IPS-NIHi11 (cell line): Measurements from ENCODE around the gene MEIOC.
"Not testable (repeated sequence)": the region's sequence is repeated elsewhere in the genome, so short reads cannot be mapped to it uniquely, and the experiment has no call there.

ENCODE experiments used
- DNase-seq: peaks from one replicate; pipeline ENCODE4 v3.0.0; 2012; ENCODE audit warnings: mixed read lengths, low spot score

The MEIOC gene

DNA sequence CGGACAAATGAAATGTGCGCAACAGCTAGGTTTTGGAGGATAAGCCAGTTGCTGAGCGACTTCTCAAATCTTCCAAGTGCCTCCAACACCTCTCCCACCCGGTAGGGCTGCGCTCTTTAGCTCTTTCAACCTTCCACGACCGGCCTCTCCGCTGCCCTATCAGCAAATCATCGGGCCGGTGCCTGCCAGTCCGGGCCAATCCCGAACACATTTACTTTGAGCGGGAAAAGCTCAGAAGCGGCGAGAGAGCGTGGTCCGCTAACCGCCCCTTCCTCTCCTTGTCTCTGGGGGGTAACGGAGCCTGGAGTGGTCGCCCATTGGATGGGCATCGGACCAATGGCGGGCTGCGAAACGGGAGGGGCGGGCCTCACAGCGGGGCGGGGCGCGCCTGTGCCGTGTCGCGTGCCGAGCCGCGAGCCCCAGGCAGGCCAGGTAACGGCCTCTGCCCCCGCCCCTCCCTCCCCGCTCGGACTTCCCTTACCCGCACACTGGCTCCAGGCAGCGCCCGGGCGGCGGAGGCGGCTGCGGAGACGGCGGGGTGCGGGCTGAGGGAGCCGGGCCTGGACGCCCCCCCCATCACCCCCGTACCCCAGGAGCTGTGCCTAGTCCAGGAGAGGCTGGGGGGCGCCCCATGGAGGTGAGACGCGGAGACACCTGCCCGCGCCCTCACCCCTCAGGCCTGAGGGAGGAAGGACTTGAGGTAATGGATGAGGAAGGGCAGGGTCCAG is at the start of gene MEIOC:
TSS of gene MEIOC (plus strand) at position 486 of the 728 bp plus-strand sequence. CDS start at position 632, 146 bp downstream.
- DNase-seq: peak; percentile 98

DNA sequence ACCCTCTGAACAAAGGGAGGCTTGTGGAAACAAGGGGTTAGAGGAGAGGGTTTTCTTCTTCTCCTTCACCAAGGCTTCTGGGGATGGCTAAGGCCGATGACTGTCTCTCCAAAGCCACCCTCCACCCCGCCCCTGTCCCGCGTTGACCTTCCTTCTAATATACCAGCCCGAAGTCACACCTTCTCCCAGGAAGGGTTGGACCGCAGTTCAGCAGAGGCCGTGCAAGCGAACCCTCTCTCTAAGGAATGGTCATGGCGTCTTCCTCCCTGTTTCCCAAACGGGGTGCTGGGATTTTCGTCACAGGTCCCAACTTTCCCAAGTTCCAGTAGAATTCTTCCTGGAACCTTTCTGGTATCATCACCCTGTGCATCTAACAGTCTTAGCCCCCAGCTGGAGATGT is 49.6 kb upstream of the MEIOC start:
- DNase-seq: no peak

DNA sequence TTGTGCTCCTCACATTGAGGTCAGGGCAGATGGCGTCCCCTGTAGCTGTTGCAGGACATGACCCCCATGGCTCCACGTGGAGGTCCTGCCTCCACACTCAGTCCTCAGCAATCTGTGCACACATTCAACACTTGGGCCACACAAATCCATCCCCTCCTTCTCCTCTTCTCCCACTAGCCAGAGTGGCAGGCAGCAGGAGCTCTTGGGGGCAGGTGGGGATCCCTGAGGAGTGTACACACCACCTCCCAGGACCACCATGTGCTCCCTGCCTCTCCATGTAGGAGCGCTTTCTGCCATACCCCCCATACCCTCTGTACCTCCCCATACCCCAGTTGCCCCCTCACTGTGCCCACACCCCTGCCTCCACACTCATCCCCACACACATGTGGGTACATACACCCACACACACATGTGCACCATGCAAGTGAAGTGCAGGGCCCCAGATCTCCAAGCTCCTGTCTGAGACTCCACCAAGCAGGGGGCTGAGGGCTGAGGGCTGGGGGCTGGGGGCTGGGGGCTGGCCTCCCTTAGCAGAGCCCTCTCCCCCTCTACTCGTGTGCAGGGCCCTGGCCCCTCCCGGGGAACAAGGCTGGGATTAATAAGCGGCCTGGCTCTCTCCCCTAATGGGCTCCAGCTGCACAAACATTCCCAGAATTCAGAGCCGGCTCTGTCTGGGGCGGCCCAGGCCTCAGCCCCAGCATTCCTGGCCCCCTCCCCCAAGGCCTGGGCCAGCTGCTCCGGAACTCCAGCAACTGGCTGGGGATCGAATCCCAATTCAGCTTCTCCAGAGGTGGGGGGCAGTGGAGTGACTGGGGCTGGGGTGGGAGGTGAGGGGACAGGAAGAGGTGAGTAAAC is 48.2 kb upstream of the MEIOC start:
- peak; percentile 77 for DNase-seq

DNA sequence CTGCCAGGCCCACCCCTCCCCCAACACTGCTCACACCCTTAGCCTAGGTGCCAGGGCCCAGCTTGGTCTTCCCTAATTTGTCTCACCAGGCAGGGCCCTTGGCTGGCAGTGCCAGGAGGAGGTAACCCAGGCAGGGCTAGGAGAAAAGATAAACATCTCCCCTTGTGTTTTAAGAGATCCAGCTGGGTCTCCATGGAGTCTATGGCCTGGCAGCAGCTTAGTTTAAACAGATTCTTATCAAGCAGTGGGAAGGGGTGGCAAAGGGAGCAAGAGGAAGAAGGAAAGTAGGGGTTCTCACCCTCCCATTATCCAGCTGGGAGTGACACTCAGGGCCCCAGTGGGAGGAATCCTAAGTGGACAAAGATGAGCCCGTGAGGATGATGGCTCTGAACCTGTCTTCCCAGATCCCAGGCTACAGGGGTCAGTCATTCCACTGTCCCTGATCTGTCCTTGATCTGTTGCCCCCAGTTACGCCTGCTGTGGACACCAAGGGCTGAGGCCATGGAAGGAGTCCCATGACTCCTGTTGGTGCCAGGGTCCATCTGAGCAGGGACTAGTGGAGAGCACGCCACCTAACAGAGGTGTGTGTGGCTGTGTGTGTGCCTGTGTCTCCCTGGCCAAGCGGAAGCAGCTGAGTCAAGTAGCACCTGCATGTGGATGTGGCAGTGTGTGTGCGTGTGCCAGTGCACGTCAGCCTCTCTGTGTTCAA is 47.4 kb upstream of the MEIOC start:
- no peak for DNase-seq

DNA sequence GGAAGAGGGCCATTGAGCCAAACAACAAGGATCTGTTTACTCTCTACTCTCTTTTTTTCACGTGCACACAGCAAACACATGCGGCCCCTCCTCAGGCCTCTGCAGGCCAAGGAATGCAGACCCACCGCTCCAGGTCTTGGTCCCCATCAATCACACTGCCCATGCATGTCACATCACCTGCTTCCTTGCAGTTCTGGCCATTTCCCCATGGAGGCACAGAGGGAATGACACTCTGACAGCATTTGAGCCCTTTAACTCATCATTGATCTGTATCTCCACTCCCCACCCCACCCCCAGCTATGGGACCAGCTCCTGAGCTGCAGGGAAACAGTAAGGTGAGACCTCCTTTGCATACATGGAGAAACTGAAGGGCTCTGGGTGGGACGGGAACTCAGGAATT is 45.9 kb upstream of the MEIOC start:
- no peak for DNase-seq

DNA sequence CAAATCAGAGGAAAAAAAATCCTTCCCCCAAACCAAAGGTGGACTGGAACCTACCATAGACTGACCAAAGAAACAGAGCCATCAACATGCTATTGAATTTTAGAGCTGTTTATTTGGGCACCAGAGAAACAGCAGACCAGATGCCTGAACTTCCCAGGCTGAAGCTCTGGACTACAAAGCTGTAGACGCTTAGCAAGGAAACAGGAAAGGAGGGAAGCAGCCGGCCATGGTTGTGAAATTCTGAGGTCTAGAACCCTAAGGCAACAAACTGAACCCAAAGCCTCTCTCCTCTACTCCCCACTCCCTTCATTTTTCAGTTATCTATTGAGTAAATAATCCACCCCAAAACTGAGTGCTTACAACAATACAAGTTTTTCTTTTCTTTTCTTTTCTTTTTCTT is 45.4 kb upstream of the MEIOC start:
- DNase-seq: no peak

DNA sequence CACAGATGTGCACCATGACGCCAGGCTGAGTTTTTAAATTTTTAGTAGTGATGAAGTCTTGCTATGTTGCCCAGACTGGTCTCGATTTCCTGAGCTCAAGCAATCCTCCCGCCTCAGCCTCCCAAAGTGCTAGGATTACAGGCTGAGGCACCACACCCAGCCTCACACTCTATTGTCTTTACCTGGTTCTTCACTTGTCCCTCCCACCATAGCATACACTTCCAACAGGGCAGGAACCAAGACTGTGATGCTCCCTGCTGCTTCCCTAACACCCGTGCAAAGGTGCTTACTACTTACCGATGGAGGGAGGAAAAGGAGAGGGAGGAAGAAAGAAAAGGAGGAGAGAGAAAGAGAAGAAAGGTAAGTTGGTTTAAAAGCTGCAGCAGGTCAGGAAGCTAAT is 41.4 kb upstream of the MEIOC start:
- DNase-seq: no peak

DNA sequence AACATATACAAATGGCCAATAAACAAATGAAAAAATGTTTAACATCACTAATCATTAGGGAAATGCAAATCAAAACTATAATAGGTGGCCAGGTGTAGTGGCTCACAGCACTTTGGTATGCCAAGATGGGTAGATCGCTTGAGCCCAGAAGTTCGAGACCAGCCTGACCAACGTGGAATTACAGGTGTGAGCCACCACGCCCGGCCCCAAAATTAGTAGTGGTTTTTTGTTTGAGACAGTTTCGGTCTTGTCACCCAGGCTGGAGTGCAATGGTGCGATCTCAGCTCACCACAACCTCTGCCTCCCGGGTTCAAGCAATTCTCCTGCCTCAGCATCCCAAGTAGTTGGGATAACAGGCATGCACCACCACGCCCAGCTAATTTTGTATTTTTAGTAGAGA is 37.6 kb upstream of the MEIOC start:
- DNase-seq: not testable (repeated sequence)

DNA sequence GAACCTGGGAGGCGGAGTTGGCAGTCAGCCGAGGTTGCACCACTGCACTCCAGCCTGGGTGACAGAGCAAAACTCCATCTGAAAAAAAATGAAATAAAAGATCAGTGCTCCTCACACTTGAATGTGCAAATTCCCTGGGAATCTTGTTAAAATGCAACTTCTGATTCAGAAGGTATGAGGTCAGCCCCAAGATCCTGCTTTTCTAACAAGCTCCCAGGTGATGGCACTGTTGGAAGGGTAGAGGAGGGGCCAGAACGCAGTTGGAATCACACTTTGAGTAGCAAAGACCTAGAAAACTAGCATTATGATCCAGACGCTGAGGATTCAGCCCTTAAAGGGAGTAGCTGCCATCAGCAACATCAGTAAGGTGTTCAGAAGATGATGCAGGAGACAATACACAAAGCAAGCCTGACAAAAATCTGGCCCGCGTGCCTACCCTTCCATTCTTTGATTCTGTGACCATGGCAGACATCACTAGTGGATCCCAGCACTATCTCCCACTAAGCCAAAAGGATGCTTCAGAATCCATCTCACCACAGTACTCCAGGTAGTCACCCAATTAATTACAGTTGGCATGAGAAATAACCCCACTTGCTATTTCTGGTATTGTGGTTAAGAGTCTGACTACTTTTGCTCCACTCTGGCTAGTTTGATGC is 33.1 kb upstream of the MEIOC start:
- DNase-seq: no peak

DNA sequence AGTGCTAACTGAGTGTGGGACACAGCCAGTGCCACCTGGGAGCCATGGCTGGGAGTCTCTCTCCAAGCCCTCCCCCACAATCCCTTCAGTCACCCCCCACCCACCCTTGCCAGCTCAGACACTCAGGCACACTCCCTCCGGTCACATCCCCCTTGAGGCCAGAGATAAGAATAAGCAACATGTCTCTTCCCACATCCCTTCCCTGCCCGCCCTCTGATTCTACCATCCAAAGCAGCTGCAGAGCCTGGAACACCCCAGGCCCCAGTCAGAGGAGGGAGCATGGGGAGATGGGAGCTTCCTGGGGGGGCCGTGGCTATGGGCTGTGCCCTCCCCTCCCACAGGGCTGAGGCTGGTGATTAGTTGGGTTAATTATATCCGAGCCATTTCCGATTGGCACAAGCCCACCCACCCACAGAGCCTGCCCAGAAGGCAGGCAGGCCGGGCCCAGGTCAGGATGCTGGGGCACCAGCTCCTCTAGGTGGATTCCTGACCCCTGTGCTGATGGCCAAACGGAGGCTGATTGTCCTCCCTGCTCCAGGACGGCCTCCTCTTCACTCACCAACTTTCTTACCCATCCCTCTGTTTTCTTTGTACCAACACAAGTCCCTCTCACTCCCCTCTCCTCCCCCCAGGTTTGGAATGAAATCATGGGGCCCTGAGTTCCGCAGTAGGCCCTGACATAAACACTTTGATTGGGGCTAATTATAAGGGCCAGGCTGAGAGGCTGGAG is 28.6 kb upstream of the MEIOC start:
- peak; percentile 28 for DNase-seq

DNA sequence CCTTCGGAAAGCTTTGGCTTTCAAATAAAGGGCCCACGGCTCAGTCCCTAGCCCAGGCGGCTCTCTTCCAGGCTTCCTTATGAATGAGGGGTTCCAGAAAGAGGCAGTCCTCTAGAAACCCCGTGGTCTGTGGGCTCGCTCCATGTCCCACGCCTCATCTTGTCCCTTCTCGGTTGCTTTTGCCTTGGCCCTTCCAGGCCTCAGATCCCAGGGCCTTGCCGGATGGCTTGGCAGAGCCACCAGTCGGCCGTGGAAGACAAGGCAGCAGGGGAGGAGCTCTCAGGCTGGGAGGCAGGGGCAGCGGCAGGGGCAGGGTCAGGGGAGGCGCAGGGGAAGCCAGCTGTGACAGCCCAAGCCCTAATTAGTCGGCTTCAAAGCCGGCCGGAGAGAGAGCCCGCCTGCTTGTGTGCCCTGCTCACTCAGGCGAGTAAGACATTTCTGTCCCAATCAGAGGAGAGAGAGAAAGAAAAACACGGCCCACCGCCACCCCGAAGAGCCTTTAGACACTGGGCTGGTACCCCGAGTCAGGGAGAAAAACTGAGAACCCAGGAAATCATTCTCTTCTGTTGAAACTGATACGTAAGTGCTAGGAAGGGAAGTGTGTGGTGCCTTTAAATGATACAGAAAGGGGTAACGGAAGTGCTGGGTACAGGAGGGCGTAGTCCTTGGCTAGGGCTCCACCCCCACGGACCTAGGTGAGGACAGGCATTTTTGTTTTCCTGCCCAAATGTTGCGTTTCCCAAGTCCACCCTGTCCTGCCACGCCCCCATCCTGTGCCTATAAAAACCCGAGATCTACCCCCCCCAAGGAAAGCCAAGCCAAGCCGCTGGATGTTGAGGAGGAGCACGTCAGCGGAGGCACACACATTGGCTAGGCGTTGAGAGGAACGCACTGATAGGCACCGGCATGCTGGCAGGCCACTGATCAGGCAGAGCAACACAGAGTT is 27.8 kb upstream of the MEIOC start:
- DNase-seq: peak; percentile 90

DNA sequence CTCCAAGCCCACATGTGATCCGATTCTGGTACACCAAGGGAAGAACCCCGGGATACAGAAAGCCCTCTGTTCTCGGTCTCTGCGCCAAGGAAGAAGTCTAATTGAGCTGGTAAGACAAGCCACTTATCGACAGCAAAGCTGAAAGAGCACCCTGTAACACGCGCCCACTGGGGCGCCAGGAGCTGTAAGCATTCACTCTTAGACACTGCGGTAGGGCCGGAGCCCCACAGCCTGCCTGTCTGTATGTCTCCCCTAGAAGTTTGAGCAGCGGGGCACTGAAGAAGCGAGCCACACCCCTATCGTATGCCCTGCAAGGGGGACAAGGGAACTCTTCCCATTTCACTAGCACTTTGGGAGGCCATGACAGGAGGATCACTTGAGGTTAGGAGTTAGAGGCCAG is 27.0 kb upstream of the MEIOC start:
- no peak for DNase-seq

DNA sequence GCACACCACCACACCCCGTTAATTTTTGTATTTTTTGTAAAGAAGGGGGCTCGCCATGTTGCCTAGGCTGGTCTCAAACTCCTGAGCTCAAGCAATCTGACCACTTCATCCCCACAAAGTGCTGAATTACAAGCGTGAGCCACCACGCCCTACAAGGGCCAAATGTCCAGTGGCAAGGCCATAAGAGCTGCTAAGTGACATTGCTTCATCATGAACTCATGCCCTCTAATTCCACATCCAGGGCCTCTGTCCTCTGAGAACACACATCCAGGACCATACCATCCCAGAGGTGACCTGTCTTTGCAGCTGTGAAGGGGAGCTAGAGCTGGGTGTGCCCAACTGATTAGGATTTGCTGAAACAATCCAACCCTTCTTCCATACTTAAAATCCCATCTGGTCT is 25.6 kb upstream of the MEIOC start:
- no peak for DNase-seq

DNA sequence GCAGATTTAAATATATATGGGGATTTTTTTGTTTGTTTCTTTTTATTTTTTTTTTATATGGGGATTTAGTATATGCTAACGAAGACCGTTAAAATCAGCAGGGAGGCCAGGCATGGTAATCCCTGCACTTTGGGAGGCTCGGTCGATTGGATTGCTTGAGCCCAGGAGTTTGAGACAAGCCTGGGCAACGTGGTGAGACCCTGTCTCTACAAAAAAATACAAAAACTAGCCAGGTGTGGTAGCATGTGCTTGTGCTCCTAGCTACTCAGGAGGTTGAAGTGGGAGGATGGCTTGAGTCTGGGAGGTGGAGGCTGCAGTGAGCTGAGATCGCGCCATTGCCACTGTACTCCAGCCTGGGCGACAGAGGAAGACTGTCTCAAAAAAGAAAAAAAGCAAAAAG is 22.3 kb upstream of the MEIOC start:
- DNase-seq: no peak

DNA sequence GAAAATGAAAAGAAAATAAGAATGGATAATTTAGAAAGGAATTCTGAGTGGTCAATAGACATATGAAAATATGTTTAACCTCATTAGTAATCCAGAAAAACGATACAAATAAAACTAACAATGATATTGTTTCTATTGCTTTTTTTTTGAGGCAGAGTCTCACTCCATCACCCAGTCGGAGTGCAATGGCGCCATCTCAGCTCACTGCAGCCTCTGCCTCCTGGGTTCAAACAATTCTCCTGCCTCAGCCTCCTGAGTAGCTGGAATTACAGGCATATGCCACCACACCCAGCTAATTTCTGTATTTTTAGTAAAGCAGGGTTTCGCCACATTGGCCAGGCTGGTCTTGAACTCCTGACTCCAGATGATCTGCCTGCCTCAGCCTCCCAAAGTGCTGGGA is 21.9 kb upstream of the MEIOC start:
- DNase-seq: not testable (repeated sequence)

DNA sequence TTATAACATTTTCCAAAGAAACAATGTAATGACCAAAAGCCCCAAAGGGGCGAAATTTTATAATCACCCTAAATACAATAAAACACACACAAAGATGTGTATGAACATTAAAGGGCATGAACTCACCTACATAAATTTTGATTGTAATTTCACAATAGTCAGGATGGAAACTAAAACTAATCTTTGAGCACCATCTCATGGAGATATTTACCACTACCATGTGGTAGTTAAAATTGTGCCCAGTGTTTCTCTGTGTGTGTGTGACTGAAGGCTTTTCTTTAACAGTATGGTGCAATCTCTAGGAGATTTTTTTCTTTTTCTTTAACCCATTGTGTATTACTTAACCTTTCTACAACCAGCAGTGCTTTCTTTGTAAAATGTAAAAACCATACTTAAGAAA is 19.7 kb upstream of the MEIOC start:
- DNase-seq: no peak

DNA sequence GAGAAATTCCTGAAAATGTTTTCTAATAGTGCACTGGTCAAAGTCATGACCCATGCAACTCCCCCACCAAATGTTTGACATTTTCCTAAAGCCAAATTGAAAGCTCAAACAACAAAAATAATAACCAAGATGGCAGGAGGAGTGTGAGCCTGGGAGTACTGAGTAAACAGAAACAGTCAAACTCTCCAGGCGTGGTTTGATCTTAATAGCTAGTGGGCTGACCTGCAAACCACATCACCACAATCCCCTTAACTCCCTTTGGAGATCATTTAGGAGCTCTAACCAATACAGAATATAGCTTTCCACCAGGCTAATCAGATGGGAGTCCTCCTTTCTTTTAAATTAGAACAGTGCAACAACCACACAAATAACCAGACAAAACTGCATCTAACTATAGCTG is 19.2 kb upstream of the MEIOC start:
- no peak for DNase-seq

DNA sequence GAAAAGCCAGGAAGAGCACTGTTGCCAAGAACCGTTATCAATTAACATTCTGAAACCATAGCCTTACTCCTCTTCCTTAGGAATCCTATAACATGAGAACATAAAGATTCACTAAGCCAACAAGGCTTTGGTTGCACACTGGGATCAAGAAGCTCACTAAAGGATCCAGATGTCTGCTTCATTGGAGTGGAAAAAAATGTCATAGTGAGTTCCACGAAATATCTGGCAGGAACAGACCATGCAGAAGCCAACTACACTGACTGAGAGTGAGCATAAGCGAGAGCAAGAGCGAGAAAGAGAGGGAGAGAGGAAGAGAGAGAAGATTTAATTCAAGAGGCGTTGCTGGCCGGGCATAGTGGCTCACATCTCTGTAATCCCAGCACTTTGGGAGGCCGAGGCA is 13.4 kb upstream of the MEIOC start:
- no peak for DNase-seq

DNA sequence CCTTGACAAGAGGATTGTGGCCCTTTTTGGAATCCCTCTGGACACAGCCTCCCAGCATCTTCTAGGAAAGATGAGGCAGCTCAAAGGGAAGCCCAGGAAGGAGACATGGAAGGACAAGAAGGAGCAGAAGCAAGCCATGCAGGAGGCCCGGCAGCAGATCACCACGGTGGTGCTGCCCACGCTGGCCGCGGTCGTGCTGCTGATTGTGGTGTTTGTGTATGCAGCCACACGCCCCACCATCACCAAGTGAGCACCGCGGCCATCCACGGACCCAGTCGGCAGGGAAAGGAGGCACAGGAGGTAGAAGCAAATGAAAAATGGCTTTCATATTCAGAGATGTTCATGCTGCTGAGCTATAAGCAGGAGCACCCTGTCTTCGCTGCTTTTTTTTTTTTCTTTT is 10.9 kb upstream of the MEIOC start:
- DNase-seq: no peak

DNA sequence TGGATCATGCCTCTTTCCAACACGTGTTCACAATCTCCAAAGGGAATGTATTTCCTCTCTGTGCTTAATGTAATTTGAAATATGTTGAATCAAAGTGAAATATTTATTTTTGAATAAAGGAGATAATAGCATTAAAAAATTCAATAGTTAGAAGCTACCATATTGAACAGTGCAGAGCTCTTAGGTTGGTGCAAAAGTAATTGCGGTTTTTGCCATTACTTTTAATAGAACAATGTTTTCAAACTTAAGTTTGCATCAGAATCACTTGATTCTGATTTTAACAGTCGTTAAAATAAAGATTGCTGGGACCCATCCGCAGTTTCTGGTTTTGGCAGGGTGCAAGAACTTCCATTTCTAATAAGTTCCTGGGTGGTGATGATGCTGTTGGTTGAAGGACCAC is 10.0 kb upstream of the MEIOC start:
- no peak for DNase-seq

DNA sequence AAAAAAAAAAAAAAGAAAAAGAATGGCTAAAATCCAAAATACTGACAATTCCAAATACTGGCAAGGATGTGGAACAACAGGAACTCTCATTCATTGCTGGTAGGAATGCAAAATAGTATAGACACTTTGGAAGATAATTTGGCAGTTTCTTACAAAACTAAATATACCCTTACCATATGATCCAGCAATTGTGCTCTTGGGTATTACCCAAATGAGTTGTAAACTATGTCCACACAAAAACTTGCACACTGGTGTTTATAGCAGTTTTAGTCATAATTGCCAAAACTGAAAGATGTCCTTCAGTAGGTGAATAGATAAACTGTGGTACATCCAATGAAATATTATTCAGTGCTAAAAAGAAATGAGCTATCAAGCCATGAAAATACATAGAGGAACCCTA is 8.5 kb upstream of the MEIOC start:
- DNase-seq: no peak
